ENCODE results near the gene C1QTNF6.

C1QTNF6 gene

DNA sequence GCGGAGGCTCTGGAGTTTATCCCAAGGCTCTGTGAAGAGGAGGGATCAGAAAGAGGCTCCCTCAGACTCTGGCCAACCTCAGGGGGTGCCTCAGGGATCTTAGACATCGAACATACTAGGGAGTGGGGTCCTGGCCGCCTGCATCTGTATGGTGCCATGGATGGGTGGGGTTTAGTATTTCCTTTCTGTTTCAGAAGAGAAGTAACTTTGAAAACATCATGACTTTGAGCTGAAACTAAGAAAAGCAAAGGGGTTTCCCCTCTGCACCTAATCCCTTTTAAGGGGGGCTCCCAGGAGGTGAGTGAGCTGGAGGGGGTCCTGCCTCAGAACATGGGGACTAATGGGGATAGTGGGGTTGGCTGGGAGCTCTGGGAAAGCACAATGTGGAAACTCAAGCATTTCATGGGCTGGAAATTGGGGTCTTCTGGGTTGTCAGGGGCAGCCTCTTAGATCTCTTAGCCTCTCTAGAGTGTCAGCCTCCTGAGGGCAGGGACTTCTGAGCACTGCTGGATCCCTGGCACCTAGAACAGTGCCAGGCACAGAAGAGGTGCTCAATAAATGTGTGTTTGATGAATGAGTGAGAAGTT lies 36.0 kb upstream of the C1QTNF6 start:
- DNase-seq, result no peak

DNA sequence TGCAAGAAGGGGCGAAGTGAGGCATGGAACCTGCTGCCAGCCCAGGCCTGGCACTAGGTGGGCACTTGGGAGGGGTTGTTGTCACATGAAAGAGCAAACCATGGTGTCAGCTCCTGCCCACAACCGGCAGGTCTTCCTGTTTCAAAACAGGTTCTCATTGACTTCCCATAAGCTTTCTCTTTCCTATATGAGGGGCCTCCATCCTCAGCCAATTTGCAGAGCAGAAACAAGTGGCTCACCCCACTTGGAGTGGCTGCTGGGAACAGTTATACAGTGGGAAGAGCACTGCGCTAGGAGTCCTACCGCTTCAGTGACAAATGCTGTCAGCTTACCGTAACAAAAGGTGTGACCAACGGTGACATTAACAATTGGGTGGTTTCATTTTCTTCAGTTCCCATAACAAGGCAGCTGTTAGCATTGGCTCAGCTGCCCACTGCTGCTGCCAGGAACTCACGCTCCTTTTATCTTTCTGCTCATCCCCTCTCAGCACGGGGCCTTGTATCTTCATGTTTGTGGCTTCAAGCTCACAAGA lies 34.5 kb upstream of the C1QTNF6 start:
- DNase-seq, result peak; percentile 48

- no peak for DNase-seq
These were observed 33.6 kb upstream of the C1QTNF6 start for GRCh38 chr22:37221424-37222333.

DNA sequence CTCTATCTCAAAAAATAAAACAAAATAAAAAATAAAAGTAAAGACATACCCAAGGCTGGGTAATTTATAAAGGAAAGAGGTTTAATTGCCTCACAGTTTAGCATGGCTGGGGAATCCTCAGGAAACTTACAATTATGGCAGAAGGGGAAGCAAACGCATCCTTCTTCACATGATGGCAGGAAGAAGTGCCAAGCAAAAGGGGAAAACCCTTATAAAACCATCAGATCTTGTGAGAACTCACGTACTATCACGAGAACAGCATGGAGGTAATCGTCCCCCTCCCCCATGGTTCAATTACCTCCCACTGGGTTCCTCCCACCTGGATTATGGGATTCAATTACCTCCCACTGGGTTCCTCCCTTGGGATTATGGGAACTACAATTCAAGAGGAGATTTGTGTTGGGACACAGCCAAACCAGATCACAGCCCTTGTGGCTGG lies 32.5 kb upstream of the C1QTNF6 start:
- DNase-seq, result no peak

- DNase-seq, result no peak
These were observed 31.5 kb upstream of the C1QTNF6 start for GRCh38 chr22:37219533-37219932.

- peak; percentile 73 for DNase-seq
These were observed 30.8 kb upstream of the C1QTNF6 start for GRCh38 chr22:37218771-37219411.

- no peak for DNase-seq
These were observed 30.3 kb upstream of the C1QTNF6 start for GRCh38 chr22:37218399-37218770.

GRCh38 chr22:37215890-37216289 lies 27.8 kb upstream of the C1QTNF6 start:
- no peak for DNase-seq

- DNase-seq, result no peak
These were observed 26.6 kb upstream of the C1QTNF6 start for GRCh38 chr22:37214731-37215030.

- no peak for DNase-seq
These were observed 26.1 kb upstream of the C1QTNF6 start for GRCh38 chr22:37213941-37214730.

- no peak for DNase-seq
These were observed 25.3 kb upstream of the C1QTNF6 start for GRCh38 chr22:37213218-37213855.

DNA sequence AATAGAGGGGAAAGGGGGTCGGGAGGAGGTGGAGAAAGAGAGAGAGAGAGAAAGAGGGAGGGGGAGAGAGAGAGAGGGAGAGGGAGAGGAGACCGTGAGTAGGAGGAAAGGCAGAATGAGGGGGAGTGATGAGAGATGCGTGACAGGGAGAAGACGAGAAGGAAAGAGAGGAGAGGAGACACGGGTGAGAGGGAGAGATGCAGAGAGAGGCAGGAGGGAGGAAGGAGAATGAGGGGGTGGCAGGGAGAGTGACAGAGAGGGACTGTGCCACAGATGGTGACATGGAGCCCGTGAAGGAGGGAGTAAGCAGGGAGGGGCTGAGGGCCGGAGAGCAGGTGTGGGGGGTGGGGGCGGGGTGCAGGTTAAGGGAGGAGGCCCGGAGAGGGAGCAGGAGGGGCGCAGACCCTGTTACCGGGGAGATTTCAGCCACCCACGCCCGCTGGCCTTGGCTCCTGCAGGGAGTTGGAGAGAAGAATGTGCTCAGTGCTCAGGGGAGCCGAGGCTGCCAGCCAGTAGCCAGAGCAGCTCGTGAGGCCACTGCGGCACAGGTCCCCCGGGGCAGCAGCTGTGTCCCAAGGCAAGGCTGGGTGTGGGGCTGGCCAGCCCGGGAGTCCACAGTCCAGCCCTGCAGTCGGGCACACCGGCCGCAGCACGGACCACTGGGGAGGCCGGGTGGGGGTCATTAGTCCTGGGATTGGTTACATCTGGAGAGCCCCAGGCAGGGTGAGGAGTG lies 24.3 kb upstream of the C1QTNF6 start, which contains the start of gene SSTR3:
Gene SSTR3 (minus strand): TSS at position 304 of the 733 bp plus-strand sequence. CDS start 4,674 bp downstream, outside the sequence.
- DNase-seq, result no peak

DNA sequence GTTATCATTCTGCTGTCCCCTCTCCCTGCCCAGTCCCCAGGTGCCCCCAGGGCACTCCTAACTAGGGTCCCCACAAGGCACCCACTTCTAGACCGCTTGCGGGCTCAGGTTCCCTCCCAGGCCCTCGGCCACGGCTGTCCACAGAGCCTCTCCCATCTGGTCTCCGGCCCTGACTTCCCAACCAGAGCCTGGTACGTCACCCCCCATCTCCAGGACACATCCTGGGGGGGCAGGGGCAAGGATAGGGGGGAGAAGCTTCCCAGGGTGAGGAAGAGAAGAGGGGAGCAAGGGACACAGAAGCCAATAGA lies 23.8 kb upstream of the C1QTNF6 start:
- no peak for DNase-seq

- DNase-seq, result no peak
These were observed 23.2 kb upstream of the C1QTNF6 start for GRCh38 chr22:37211075-37211865.

GRCh38 chr22:37210041-37210803 lies 22.2 kb upstream of the C1QTNF6 start:
- no peak for DNase-seq

DNA sequence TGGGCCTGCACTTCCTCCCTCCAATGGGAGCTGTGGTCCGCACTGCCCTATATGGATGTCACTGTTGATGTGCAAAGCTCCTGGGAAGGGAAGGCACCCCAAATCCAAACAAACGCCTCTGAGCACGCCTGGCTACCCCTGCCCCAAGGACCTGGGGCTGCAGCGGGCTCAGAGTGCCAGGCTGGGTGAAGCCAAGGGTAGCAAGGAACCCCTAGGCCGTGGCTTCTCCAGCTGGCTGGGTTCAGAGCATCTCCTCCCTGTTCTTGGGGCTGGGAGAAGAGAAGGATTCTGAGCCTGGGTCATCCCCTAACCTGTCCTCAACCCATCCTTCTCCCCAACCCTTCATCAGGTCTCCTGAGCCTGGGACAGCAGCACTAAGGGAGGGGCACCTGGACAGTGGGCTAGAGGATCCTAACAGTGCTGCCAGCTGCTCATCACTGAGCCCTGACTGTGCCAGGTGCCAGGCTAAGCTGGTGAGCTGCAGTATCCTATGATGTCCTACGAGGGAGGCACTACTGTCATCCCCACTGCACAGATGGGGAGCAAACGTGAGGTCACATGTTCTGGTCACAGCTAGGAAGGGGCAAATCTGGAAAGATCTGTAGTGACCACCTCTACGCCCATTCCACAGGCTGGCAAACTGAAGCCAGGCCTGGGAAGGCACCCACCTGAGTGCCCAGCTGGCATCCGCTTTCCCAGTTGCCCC lies 21.2 kb upstream of the C1QTNF6 start:
- DNase-seq, result no peak

DNA sequence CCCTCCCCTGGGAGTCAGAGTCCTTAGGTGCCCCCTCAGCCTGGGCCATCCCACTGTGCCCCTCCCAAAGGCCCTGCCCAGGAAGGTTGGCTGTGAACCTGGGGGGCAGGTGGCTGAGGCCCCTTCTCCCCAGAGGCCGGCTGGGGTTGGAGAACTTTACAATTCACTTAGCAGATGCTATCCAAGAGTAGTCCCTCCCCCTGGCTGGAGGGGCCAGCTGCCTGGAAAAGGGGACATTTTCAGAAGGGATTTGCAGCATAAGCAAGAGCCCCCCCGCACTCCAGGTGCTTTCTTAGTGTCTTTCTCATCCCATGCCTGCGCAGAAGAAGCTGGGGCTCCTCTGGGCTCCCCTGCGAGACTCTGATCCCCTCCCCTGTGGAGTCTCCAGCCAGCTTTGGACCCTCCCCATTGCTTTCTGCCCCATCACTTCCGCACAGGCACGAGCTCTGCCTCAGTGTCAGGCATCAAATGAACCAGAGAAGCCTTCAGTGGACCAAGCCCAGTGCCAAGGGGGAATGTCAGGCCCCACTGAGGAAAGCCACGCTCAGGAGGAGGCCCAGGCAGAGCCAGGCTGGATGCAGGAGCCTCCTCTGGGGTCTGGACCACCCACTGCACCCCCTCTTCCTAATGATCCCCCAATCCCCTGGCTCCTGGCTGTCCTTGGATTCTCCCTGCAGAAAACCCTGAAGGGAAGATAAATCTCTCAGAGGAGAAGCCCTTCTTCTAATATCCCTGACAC lies 20.5 kb upstream of the C1QTNF6 start:
- DNase-seq, result no peak

- no peak for DNase-seq
These were observed 19.9 kb upstream of the C1QTNF6 start for GRCh38 chr22:37207981-37208380.
